Fibroblast of lung (primary cell): ENCODE data around the gene MCCD1. TPM values are rescaled to one million over a fixed set of nuclear protein-coding genes. Genes with fewer than 3 reads are reported as not detected.

Source experiments
- DNase-seq, 2 donors: peaks; one replicate each; pipeline versions ENCODE4 v3.0.0 to v3.0.0-alpha.2; 2010; ENCODE audit warnings: low read depth in 2 of 2
- H2AFZ ChIP-seq: 2 replicates; pipeline ENCODE4 v1.5.1; 2012; ENCODE audit warnings: low read length, control low read depth, inconsistent platforms
- H3K27ac ChIP-seq: 2 replicates; pipeline ENCODE4 v1.5.1; 2011; ENCODE audit warnings: low read length, control low read depth; ENCODE audit not compliant: insufficient read depth
- H3K27me3 ChIP-seq: 2 replicates; pipeline ENCODE4 v1.5.1; 2011; ENCODE audit warnings: mild to moderate bottlenecking, low read length; ENCODE audit not compliant: control insufficient read depth, insufficient read depth
- H3K36me3 ChIP-seq: 2 replicates; pipeline ENCODE4 v1.5.1; 2011; ENCODE audit warnings: low read length; ENCODE audit not compliant: control insufficient read depth, insufficient read depth
- H3K4me1 ChIP-seq: 2 replicates; pipeline ENCODE4 v1.5.1; 2011; ENCODE audit warnings: low read length; ENCODE audit not compliant: control insufficient read depth, insufficient read depth; ENCODE audit errors: extremely low read depth
- H3K4me2 ChIP-seq: 2 replicates; pipeline ENCODE4 v1.5.1; 2011; ENCODE audit warnings: low read length, control low read depth; ENCODE audit not compliant: insufficient read depth; ENCODE audit errors: extremely low read depth
- H3K4me3 ChIP-seq, 4 experiments: fragments of 200-600 bp in 1 of 4; sonication (generic) in 1 of 4; replicated peaks in 1 of 4; 2 replicates each; pipeline ENCODE4 v1.5.1; 2011 to 2016; ENCODE audit warnings: low read length in 4 of 4, low read depth in 3 of 4, mild to moderate bottlenecking in 3 of 4, control low read depth in 2 of 4, inconsistent platforms in 1 of 4, mixed read lengths in 1 of 4; ENCODE audit not compliant: insufficient read depth in 1 of 4; ENCODE audit errors: control extremely low read depth in 1 of 4
- H3K79me2 ChIP-seq: 2 replicates; pipeline ENCODE4 v1.5.1; 2012; ENCODE audit warnings: mild to moderate bottlenecking, low read length, inconsistent platforms; ENCODE audit not compliant: control insufficient read depth, insufficient read depth
- H3K9ac ChIP-seq: 2 replicates; pipeline ENCODE4 v1.5.1; 2011; ENCODE audit warnings: mild to moderate bottlenecking, low read length, control low read depth; ENCODE audit not compliant: insufficient read depth
- H3K9me3 ChIP-seq: 2 replicates; pipeline ENCODE4 v1.5.1; 2012; ENCODE audit warnings: low read depth, low read length; ENCODE audit not compliant: control insufficient read depth, insufficient read depth
- H4K20me1 ChIP-seq: 2 replicates; pipeline ENCODE4 v1.5.1; 2011; ENCODE audit warnings: low read length; ENCODE audit not compliant: control insufficient read depth, insufficient read depth; ENCODE audit errors: extremely low read depth
- EZH2 ChIP-seq: IDR thresholded peaks from 2 replicates; pipeline ENCODE4 v1.5.1; 2012; ENCODE audit warnings: low read length, control low read depth, mild to moderate bottlenecking; ENCODE audit errors: missing control alignments
- polyA plus RNA-seq, 2 donors: library from polyadenylated mRNA; depleted of rRNA in 1 of 2; stranded (reverse) in 1 of 2; unstranded in 1 of 2; fragments of >200 nt; gene quantifications; 2 replicates each; pipeline ENCODE4 v1.2.1, GENCODE V29; 2011 to 2012; ENCODE audit warnings: missing spikeins in 1 of 2
- total RNA-seq: library from RNA; depleted of rRNA; stranded (reverse); fragments of >200 nt; gene quantifications from 2 replicates; pipeline ENCODE4 v1.2.1, GENCODE V29; 2014
- TF ChIP-seq, protein P1 (sequence below), 2 donors: IDR thresholded peaks in 1 of 2; conservative IDR thresholded peaks in 1 of 2; 1 replicate in 1 of 2; 2 replicates in 1 of 2; pipeline ENCODE4 v1.5.1; 2011 to 2012; ENCODE audit warnings: low read length in 2 of 2, control low read depth in 1 of 2, inconsistent platforms in 1 of 2, low read depth in 1 of 2, mild to moderate bottlenecking in 1 of 2

The MCCD1 gene
- total and polyA plus RNA-seq, 2 donors (not counting 1 experiment from before 2014, with no cell fraction given) = not detected

DNA sequence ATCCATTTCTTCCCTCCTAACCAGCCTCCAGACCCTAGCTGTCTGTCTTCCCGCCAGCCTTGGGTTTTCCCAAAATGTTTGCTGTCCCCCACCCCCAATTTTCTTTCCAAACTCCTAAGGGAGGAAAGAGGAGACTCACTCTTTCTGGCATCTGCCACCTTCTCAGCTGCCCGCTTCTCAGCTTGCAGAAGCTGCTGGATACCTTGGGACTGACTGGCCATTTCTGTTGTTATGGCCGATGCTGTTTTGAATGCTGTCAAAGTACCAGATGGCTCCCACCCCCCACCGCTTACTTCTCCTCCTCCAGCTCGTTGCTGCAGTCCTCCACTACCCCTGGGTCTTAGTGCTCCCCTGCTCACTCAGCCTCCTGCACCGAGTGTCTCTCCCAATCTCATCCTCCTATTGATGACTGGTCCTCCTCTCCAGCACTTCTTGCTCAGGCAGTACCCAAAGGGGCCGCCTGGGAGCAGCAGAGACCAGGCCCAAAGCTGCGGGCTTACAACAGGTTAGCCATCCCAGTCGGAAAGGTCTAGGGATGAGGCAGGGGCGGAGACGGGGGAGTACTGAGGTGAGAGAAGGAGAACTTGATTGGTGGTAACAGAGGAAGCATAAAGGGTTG lies 17.7 kb downstream of the MCCD1 start, which contains the start of gene ATP6V1G2:
TSS of gene ATP6V1G2 (minus strand) at position 270 of the 619 bp plus-strand sequence. CDS start at position 221, 49 bp downstream.
- Histone ChIP-seq H3K36me3 (no peaks in the 10 kb centered on the region), H3K4me2 (peak within 1 kb of the TSS; percentile 87), H3K27me3 (no peaks in the 10 kb centered on the region), H3K4me3 (peak within 1 kb of the TSS; percentile 51 to 76 (median 67)), H3K79me2 (peaks cover 12% of the 10 kb centered on the region), H3K9me3 (no peaks in the 10 kb centered on the region), H2AFZ (peak within 1 kb of the TSS; percentile 93), H3K27ac (peak within 1 kb of the TSS; percentile 87), H3K4me1 (peaks cover 6% of the 10 kb centered on the region), H4K20me1 (no peaks in the 10 kb centered on the region), H3K9ac (no peak within 1 kb of the TSS)
- no peak for TF ChIP-seq EZH2
- TF ChIP-seq, protein P1, sequence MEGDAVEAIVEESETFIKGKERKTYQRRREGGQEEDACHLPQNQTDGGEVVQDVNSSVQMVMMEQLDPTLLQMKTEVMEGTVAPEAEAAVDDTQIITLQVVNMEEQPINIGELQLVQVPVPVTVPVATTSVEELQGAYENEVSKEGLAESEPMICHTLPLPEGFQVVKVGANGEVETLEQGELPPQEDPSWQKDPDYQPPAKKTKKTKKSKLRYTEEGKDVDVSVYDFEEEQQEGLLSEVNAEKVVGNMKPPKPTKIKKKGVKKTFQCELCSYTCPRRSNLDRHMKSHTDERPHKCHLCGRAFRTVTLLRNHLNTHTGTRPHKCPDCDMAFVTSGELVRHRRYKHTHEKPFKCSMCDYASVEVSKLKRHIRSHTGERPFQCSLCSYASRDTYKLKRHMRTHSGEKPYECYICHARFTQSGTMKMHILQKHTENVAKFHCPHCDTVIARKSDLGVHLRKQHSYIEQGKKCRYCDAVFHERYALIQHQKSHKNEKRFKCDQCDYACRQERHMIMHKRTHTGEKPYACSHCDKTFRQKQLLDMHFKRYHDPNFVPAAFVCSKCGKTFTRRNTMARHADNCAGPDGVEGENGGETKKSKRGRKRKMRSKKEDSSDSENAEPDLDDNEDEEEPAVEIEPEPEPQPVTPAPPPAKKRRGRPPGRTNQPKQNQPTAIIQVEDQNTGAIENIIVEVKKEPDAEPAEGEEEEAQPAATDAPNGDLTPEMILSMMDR (conservative IDR thresholded peaks at IDR 0.05 in 1 of 2, IDR thresholded peaks at IDR 0.05 in 1 of 2; ENCODE audit: low read depth in 1 of 2, low read length in 2 of 2) = peak; percentile 98 to 99
- peak; percentile 88 to 97 for DNase-seq

DNA sequence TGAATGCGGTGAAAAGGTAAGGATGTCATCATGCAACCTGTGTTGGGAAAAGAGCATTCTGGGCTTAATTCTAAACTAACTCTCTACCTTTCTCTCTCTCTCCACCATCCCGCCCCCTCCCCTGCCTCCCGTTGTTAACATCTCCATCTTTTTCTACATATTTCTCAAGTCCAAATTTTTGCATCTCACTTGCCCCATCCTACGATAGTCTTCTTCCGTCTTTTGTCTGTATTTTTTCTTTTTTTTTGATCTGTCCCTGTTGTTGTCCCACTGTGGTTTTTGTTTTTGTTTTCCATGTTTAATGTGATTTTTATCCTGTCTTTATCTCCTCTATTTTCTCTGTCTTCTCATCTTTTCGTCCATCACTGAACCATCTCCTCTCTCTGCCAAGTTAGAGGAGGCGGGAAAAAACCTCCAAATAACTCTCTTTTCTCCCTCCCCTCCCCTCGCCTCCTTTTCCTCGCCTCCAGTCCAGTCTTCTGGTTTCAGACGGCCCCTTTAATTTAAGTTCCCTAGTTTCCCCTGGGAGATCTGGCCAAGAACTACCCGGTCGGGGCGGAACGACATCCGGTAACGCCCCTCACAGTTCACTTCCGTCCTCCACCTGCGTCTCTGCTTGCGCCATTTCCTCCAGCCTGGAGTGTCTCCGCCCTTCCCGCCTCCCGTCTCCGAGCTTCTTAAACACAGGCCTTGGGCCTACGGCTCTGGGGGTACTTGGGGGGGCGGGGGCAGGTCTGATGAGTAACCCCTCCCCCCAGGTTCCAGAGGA lies 18.4 kb downstream of the MCCD1 start, which contains the start of gene NFKBIL1:
TSS of gene NFKBIL1 (plus strand) at position 651 of the 769 bp plus-strand sequence. CDS start at position 738, 87 bp downstream.
- peak; percentile 98 to 99 for DNase-seq
- Histone ChIP-seq H3K4me1 (peaks cover 6% of the 10 kb centered on the region), H3K27me3 (no peaks in the 10 kb centered on the region), H3K4me2 (peak within 1 kb of the TSS; percentile 87), H3K9me3 (no peaks in the 10 kb centered on the region), H3K27ac (peak within 1 kb of the TSS; percentile 87), H3K9ac (peak within 1 kb of the TSS; percentile 74), H4K20me1 (no peaks in the 10 kb centered on the region), H2AFZ (peak within 1 kb of the TSS; percentile 93), H3K36me3 (no peaks in the 10 kb centered on the region), H3K79me2 (peaks cover 8% of the 10 kb centered on the region), H3K4me3 (peak within 1 kb of the TSS; percentile 51 to 76 (median 67))
- TF ChIP-seq, protein P1 (conservative IDR thresholded peaks at IDR 0.05 in 1 of 2, IDR thresholded peaks at IDR 0.05 in 1 of 2; ENCODE audit: low read depth in 1 of 2, low read length in 2 of 2) = no peak
- no peak for TF ChIP-seq EZH2
